GM12801 (cell line): ENCODE data around the gene XRCC3.

Experiments
- TF ChIP-seq, protein P1 (sequence below): IDR thresholded peaks from one replicate; pipeline ENCODE4 v1.5.1; 2011; ENCODE audit warnings: control low read depth; ENCODE audit not compliant: insufficient read length; ENCODE audit errors: extremely low read depth

The XRCC3 gene

DNA sequence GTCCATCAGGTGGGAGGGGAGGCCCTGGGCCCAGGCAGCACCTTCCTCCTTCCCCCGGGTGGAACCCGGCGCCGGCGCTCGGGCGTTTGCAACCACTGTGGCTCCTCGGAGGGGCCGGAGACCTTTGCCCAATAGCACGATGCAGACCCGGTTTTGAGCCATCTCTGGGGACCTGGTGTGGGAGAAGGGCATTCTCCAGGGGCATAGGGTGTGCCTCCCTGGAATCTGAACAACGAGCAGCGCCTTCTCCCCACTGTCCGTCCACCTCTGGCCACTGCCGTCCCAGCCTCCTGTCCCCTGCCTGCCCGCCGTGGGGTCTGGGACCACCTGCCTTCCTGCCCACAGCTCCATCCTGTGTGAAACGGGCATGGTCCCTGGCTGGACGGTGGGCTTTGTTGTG lies 12.9 kb upstream of the XRCC3 start:
- TF ChIP-seq, protein P1, sequence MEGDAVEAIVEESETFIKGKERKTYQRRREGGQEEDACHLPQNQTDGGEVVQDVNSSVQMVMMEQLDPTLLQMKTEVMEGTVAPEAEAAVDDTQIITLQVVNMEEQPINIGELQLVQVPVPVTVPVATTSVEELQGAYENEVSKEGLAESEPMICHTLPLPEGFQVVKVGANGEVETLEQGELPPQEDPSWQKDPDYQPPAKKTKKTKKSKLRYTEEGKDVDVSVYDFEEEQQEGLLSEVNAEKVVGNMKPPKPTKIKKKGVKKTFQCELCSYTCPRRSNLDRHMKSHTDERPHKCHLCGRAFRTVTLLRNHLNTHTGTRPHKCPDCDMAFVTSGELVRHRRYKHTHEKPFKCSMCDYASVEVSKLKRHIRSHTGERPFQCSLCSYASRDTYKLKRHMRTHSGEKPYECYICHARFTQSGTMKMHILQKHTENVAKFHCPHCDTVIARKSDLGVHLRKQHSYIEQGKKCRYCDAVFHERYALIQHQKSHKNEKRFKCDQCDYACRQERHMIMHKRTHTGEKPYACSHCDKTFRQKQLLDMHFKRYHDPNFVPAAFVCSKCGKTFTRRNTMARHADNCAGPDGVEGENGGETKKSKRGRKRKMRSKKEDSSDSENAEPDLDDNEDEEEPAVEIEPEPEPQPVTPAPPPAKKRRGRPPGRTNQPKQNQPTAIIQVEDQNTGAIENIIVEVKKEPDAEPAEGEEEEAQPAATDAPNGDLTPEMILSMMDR, result no peak

DNA sequence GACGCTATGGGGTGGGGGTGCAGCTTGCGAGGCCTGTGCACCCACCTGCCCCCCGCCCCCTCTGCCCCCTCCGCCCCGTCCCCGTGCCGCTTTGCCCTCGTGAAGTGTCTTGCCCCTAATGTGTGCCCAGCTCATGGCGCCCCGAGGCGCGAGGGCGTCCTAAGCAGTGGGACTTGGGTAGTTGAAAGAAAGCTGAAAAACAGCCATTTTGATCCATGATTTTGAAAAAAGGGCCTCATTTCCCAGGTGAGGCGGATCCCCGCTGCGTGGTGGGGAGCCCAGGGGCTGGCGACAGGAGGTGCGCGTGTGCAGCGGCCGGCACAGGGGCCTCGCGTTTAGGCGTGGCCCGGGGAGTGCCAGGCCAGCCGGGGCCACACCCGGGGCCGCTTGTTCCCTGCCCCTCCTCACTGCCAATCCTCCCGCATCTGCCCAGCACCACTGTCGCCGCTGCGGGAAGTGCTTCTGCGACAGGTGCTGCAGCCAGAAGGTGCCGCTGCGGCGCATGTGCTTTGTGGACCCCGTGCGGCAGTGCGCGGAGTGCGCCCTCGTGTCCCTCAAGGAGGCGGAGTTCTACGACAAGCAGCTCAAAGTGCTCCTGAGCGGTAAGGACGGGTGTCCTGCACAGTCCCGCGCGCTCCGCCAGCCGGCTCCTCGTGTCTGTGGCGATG lies 12.2 kb upstream of the XRCC3 start:
- TF ChIP-seq, protein P1, result no peak

GRCh38 chr14:103726474-103726873 lies 11.2 kb upstream of the XRCC3 start:
- TF ChIP-seq, protein P1, result no peak

DNA sequence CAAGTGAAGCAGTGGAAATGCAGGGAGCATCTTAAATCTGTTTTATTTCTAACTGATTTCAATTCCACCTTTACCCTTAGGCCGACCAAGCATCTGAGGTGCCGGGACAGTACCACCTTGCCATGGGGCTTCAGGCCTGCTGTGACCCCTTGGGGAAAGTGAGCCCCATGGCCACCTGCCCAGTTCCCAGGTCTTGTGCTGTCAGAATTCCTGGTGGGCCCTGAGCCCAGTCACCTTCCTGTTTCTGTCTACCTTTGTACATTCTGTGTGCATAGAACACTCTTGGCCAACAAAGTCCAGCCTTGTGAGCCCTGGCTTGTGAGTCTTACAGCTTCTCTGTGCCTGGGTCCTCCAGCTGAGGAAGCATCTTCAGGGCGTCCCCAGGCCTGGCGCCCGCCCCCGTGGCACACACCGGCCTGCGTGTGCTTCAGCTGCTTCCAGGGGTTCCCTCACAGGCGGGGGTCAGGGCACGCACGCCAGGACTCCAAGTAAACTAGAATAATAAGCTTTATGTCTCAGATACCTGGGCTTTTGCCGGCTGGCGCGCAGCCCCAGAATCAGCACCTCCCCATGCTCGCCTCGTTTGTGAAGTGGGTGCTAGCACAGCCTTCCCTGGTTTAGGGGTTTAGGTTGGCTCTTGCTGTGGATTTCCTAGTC lies 10.6 kb upstream of the XRCC3 start:
- TF ChIP-seq, protein P1, result no peak

- TF ChIP-seq, protein P1, result no peak
Measured at GRCh38 chr14:103725001-103725682, 9.9 kb upstream of the XRCC3 start.

DNA sequence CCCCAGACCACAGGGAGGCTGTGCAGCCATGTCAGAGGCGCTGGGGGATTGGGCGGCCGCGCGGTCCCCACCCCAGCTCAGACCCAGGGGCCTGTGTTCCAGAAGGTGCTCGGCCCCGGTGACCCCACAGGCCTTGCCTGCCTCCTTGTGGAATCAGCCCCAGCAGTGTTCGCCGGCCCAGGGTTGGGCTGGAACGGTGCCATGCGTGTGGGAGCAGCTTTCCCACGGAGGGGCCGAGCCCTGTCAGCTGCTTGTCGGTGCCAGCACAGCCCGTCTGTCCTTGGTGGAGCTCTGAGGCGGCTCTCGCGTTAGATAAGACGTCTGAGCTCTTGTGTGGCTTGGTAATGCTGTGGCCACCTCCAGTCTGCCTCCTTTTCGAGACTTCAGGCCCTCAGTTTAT lies 8.9 kb upstream of the XRCC3 start:
- TF ChIP-seq, protein P1, result no peak

DNA sequence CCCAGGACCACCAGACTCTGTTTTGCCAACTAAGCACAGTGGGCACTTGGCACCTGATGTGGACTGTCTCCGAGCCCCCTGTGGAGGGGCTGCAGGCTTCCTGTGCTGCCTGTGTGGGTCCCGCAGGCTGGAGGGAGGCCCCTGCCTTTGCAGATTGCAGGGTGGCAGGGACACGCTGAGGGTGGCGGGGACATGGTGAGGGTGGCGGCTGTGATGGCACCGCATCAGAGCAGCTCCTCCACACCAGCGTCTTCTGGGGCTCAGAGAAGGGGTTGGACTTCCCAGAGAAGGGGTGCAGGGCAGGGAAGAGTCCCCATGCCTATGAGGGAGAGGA lies 8.5 kb upstream of the XRCC3 start:
- TF ChIP-seq, protein P1, result no peak
